AML-193 (cell line): ENCODE data around the gene ZDHHC17.
"Not testable (repeated sequence)": the region's sequence is repeated elsewhere in the genome, so short reads cannot be mapped to it uniquely, and the experiment has no call there.

ENCODE experiments used
- DNase-seq, 2 experiments: peaks; one replicate each; lab custom pipeline; 2025; lab: John Stamatoyannopoulos, UW

ZDHHC17 gene, protein sequence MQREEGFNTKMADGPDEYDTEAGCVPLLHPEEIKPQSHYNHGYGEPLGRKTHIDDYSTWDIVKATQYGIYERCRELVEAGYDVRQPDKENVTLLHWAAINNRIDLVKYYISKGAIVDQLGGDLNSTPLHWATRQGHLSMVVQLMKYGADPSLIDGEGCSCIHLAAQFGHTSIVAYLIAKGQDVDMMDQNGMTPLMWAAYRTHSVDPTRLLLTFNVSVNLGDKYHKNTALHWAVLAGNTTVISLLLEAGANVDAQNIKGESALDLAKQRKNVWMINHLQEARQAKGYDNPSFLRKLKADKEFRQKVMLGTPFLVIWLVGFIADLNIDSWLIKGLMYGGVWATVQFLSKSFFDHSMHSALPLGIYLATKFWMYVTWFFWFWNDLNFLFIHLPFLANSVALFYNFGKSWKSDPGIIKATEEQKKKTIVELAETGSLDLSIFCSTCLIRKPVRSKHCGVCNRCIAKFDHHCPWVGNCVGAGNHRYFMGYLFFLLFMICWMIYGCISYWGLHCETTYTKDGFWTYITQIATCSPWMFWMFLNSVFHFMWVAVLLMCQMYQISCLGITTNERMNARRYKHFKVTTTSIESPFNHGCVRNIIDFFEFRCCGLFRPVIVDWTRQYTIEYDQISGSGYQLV

DNA sequence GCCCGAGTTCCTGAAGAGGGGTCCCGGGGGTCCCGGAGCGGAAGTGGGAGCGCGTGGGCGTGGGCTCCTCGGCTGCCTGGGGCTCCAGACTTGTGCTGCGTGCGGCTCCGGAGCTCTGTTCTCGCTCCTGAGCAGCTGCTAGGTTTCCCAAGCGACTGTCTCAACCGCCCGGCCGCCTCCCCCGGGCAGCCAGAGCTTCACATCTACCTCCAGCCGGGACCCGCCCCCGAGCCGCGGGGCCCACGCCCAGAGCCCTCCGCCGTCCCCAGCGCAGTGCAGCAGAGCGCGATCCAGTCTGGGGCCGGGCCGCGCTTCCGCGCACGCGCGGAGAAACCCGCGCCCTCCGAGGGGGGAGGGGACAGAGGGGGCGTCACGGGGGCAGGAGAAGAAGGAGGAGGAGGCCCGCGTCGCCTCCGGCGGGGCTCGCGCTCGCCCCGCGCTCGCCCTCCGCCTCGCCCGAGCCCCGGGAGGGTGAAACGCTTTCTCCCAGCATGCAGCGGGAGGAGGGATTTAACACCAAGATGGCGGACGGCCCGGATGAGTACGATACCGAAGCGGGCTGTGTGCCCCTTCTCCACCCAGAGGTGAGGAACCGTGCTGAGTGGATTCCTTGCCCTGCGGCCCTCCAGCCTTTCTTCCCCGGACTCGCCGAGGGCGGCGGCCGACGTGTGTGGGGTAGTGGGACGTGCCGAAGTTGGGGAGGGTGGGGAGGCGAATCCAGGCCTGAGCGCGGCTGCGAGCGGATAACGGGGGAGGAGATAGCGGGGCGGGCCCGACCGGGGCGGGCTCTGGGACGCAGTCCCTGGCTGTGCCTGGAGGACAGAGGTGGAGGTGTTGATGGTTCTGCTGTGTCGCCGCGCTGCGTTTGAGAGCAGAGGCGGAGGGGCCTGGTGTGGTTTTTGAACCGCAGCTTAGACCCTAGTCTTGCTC, at the start of gene ZDHHC17:
Gene ZDHHC17 (plus strand): TSS at position 370 of the 930 bp plus-strand sequence. CDS start 122 bp downstream, at position 492.
- peak; percentile 94 to 96 for DNase-seq

DNA sequence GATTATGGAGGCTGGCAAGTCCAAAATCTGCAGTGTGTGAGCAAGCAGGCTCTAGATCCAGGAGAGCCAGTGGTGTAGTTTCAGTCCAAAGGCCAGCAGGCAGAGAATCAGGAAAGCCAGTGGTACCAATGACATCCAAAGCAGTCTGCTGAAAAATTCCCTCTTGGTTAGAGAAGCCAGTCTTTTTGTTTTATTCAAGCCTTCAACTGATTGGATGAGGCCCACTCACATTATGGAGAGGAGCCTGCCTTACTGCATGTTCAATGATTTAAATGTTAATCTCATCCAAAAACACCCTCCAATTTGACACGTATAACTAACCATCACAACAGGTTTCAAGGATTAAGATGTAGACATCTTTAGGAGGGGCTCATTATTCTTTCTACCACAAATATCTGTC, 49.5 kb upstream of the ZDHHC17 start:
- DNase-seq, result no peak

DNA sequence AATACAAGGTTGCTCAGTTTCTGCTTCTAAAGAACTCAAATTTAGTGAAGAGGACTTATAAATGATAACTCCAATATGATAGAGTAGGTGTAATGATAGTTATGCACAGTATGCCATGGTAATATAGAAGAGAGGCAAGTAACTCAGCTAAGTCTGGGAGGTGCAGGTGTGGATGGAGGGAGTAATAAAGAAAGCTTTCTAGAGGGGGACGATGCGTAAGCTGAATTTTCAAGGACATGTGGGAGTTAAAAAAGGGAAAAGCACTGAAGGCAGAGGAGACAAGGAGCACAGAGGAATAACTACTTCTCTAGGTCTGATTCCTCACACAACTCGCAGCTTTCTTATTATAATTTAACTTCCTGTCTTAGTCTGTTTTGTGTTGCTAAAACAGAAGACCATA, 49.1 kb upstream of the ZDHHC17 start:
- no peak for DNase-seq

DNA sequence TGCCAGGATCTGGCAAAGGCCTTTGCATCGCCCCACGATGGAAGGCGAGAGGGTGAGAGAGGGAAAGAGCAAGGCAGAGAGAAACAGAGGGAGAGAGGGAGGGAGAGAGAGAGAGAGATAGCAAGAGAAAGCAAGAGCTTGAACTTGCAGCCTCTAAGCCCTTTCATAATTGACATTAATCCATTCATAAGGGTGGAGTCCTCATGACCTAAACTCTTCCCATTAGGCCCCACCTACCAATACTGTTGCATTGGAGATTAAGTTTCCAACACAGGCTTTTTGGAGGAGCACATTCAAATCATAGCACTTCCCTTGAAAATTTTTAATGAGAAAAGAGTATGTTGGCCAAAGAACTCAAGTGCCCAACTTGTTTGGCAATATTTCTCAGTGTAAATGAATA, 48.6 kb upstream of the ZDHHC17 start:
- no peak for DNase-seq

DNA sequence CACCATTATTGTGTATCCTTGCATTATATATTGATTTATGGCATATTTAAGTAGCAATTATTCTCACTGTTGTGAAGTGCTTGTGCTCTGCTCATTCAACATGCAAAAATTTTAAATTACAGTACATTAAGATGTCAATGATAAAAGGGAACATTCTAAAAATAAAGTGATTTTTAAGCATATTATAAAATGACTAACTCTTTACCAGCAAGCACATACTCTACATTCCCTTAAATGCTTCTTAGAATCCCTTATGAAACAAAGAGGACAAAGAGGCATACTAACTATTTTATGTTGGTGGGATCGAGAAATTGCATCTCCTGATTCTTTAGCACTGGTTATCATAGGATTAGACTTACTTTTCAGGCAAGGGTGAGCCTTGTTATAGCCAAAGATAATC, 46.6 kb upstream of the ZDHHC17 start:
- DNase-seq, result no peak

DNA sequence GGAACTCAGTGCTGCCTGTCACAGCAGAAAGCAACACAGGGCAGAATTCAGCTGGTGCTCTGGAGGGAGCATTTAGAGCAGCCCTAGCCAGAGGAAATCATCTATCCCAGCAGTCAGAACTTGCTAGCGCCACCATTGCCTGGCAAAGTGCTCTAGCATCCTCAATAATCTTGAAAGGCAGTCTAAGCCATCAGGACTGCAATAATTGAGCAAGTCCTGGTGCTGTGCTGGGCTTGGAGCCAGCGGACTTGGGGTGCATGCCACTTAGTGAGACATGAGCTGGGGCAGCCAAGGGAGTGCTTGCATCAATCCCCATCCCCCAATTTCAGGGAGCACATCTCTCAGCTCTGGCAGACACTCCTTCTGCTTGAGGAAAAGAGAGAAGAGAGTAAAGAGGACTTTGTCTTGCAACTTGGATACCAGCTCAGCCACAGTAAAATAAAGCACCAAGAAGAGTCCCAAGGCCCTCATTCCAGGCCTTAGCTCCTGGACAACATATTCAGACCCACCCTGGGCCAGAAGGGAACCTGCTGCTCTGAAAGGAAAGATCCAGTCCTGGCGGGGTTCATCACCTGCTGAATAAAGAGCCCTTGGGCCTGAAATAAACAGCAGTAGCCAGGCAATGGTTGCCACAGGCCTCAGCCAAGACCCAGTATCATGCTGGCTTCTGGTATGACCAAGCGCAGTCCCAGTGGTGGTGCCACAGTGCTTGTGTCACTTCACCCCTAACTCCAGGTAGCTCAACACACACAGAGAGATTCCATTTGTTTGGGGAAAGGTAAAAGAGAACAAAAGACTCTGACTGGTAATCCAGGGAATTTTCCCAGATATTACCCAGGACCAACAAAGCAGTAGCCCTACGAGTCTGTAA, 44.5 kb upstream of the ZDHHC17 start:
- no peak for DNase-seq

DNA sequence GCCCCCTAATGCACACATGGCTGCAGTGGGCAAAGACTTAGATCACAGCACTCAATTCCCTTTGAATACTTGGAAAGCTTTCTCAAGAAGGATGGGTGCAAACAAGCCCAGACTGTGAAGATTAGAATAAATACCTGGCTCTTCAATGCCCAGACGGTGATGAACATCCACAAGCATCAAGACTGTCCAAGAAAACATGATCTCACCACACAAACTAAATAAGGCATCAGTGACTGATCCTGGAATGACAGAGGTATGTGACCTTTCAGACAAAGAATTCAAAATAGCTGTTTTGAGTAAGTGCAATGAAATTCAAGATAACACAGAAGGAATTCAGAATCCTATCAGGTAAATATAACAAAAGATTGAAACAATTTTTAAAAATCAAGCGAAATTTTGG, 43.8 kb upstream of the ZDHHC17 start:
- DNase-seq, result no peak

DNA sequence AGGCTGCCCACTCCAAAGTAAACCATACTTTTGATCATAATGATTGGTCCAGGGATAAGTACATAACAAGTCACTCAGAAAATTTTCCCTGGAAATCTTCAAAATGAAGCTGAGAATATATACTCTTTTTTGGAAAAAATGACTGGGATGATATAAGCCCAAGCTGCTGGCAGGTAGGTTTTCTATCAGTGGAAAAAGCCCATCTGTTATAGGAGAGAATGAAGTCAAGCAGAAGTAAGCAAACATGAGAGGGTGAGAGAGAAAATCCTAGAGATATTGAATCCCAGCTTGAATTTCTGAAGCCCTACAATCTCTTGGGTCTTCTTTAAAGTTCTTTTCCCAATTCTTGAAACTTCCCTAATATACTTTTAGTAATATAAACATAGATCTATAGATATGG, 37.3 kb upstream of the ZDHHC17 start:
- no peak for DNase-seq

DNA sequence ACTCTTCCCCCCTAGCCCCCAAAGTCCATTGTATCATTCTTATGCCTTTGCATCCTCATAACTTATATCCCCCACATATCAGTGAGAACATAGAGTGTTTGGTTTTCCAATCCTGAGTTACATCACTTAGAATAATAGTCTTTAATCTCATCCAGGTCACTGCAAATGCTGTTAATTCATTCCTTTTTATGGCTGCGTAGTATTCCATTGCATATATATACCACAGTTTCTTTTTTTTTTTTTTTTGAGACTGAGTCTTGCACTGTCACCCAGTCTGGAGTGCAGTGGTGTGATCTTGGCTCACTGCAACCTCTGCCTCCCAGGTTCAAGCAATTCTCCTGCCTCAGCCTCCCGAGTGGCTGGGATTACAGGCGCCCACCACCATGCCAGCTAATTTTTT, 31.7 kb upstream of the ZDHHC17 start:
- DNase-seq, result not testable (repeated sequence)

DNA sequence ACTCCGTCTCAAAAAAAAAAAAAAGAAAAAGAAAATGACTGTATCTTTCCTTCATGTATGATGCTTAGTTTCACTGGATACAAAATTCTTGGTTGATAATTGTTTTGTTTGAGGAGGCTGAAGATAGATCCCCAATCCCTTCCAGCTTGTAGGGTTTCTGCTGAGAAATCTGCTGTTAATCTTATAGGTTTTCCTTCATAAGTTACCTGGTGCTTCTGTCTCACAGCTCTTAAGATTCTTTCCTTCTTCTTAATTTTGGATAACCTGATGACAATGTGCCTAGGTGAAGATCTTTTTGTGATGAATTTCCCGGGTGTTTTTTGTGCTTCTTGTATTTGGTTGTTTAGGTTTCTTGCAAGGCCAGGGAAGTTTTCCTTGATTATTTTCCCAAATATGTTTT, 26.2 kb upstream of the ZDHHC17 start:
- not testable (repeated sequence) for DNase-seq

DNA sequence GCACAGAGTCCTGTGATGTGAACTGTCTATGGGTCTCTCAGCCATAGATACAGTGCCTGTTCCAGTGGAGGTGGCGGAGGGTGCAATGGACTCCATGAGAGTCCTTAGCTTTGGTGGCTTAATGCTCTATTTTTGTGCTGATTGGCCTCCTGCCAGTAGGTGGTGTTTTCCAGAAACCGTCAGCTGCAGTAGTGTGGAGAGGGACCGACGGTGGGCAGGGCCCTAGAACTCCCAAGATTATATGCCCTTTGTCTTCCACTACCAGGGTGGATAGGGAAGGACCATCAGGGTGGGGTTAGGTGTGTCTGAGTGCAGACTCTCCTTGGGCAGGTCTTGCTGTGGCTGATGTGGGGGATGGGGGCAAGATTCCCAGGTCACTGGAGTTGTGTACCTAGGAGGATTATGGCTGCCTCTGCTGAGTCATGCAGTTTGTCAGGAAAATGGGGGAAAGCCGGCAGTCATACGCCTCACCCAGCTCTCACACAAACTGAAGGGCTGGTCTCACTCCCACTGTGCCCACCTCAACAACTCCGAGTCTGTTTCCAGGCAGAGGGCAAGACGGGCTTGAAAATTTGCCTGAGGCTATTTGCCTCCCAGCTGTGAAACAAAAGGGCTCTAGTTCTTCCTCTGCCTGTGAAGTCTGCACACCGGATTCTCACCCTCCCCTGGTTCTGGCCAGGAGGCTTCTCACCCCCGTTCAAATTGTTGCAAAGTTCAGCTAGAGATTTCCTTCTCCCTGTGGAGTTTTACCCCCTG, 24.9 kb upstream of the ZDHHC17 start:
- DNase-seq, result no peak

DNA sequence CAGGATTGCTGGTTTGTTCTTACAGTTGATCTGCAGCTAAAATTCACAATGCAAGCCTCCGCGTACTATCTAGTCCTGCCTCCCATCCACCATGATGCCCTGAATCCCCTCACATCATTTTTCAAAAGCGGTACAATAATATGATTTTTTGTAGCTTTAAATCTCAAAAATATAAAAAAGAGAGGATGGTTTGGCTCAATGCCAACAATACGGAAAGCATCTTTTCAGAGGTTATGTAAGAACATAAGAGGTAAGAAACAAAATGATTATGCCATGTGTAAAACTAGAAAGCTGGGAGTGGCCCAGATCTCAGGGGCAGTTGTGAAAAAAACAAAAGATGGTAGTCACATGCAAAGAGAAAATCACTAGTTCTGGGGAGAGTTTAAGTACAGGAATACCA, 24.0 kb upstream of the ZDHHC17 start:
- DNase-seq, result no peak

DNA sequence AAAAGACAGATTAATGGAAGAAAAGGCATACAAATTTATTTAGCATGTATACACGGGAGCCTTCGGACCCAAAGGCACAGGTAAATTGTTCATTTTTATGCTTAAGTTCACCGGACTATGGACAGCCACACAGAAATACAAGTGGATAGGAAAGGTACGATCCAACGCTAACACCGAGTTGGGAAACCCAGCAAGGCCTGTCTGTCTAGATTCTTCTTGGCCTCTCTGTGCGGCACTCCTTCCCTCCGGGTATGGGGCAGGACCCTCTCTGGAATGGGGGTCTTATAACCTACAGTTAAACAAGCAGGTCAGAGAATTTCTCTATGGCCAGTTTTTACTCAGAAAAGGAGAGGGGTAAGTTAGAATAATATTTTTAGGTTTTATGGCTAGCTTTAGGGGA, 23.4 kb upstream of the ZDHHC17 start:
- no peak for DNase-seq

DNA sequence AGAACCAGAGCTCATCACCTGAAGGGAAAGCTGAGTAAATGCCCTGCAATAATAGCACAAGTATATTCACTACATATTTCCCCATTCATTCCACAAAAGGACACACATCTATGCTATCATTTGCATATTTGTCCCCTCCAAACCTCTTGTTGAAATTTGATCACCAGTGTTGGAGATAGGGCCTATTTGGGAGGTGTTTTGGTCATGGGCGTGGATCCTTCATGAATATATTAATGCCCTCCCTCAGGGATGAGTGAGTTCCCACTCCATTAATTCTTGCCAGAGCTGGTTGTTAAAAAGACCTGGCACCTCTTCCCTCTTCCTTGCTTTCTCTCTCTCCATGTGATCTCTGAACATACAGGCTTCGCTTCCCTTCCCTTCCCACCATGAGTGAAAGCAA, 18.6 kb upstream of the ZDHHC17 start:
- DNase-seq, result no peak

DNA sequence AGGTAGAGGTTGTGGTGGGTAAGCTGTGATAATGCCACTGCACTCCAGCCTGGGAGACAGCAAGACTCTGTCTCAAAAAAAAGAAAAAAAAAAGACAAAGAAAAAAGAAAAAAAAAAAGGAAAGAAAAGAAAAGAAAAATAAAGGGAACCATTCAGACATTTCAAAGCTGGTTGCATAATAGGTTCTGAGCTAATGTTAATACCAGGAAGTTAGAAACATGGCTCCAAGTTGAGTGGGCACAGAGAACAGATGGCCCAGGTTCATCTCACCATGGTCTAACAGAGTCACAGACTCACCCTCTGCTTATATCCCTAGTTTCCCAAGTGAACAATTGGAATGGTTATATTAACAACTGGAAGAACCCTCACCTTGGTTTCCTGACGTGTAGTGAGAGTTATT, 17.4 kb upstream of the ZDHHC17 start:
- DNase-seq, result peak; percentile 36 to 49

DNA sequence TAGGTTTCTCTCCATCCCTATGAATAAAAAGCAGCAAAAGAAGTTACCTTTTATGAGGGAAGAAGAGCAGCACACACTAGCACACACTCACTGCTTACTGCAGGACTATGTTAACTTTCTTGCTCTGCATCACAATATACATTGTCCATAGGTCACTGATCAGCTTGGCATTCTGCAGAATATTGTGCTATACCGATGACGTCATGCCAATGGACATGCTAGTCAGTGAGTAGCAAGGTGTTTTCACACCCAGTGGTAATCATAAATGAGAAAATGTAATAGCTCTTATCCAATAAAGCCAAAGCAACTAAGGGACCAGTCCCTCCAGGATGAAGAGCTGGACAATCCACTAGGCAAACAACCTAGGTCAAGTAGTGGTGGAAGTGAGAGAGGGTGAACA, 16.7 kb upstream of the ZDHHC17 start:
- no peak for DNase-seq

DNA sequence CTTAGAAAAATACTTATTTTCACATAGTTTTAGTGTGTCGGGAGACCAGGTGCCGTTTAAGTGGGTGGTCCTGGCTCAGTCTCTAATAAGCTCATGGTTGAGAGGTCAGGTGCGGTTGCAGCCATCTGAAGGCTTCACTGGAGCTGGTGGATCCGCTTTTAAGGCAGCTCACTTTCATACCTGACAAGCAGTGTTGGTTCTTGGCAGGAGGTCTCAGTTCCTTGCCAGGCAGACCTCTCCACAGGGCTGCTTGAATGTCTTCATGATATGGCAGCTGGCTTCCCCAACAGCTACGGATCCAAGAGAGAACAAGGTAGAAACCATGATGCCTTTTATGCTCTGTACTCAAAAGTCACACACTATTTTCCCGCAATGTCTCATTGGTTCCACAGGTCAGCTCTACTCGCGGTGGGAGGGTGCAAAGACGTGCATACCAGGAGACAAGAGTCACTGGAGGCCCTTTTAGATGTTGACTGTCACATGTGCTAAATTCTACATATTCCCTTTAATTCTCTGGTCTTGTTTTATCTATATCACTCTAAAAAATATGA, 8.0 kb upstream of the ZDHHC17 start:
- no peak for DNase-seq

DNA sequence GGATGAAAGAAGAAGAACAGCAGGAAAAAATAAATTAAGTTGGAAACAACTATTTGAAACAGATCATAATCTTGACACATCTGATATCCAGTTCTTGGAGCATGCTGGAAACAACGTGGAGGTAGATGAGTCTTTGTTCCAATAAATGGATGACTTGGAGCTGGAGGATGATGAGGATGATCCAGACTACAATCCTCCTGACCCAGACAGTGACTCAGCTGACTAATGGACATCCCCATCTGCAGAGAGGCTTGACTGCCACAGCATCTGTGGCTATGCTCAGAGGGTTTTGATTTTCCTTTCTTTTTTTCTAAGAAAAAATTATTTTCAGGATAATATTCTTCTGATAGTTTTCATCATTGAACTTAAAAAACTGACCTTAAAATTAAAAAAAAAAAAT, 6.2 kb upstream of the ZDHHC17 start:
- DNase-seq, result no peak

DNA sequence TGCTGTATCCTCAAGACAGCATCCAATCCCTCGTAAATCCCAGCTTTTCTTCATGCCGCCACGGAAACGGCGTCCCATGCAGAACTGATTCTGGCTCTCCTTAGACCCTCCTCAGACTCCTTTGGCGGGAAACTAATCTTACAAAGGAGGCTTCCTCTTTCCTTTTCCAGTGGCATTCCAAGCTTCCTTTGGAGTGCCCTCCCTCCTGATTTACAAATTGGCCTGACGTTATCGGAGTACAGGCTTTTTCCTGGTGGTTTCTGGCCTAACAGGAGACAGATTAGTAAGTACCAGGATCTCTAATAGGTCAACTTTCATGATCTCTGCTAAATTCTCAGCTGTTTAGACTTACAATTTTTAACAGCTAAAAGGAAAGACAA, 1.3 kb upstream of the ZDHHC17 start:
- DNase-seq, result no peak

DNA sequence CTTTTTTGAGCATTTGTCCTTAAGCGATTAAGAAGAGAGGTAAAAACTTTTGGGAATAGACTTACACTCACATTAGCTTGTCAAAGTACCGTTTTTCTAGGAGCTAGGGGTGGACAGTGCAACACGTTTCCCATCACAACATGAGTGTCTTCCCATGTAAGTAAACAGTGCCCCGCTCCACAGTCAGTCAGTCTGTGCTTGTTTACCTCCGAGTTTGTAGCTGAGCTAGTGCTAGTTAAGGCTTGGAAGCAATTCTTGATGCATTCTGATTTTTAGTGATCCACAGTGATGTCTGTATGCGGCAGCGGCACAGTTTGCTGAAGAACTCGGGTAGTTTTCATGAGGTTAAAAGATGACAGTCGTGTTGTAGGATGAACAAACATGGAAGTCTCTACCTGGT, 941 bp downstream of the ZDHHC17 start:
- no peak for DNase-seq

DNA sequence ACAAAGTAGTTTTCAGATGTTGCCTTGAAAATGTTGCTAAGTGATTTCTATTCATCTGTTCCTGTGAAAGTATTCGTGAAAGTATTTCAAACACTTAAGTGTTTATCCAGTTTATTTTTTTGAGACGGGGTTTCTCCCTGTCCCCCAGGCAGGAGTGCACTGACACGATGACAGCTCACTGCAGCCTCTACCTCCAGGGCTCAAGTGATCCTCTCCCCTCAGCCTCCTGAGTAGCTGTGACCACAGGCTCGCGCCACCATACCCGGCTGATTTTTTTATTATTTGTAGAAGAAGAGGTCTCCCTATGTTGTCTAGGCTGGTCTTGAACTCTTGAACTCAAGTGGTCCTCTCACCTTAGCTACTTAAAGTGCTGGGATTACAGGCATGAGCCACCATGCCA, 1.7 kb downstream of the ZDHHC17 start:
- DNase-seq, result no peak
